ENCODE results near the gene CNTNAP2. TPM values are rescaled to one million over a fixed set of nuclear protein-coding genes. Genes with fewer than 3 reads are reported as not detected.

CNTNAP2 gene
- total and polyA plus RNA-seq, 2 of the 8 experiments (the other 6 are each of a cell fraction or from before 2014, with no cell fraction given), result 27.9 to 71.0 TPM

DNA sequence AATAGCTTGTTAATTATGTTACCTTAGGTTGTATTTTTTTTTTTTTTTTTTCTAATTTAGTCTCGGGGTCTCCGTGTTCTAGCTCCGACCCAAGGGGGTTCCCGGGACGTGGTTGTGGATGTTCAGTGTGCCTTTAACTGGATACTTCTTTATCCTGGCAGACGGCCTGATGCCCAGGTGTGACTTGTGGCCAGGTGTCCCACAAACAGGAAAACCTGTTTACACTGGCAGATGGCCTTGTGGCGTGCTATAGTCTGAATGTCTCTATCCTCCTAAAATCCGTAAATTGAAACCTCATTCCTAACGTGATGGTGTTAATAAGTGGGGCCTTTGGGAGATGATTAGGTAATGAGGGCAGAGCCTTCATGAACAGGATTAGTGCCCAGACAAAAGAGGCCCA, 1927.6 kb downstream of the CNTNAP2 start:
- H2AK5ac ChIP-seq (ENCODE audit: low read depth, low read length), result no peak overlapping the region
- H3K4me2 ChIP-seq (ENCODE audit: insufficient read depth in 1 of 2, low read depth in 2 of 2, low read length in 2 of 2), result no peak overlapping the region
- H2BK15ac ChIP-seq (ENCODE audit: low read length), result no peak overlapping the region
- no peaks in the 10 kb centered on the region for H4K20me1 ChIP-seq (replicated peaks in 1 of 2; ENCODE audit: control insufficient read depth in 1 of 2, insufficient read depth in 2 of 2, low read length in 2 of 2)
- 86% methylated on average over 9 of the region's 9 CpGs; no CpG with 5 or more reads in 1 of the 2 experiments for WGBS, 2 experiments (ENCODE audit: extremely low coverage in 1 of 2, insufficient coverage in 1 of 2, insufficient read length in 1 of 2, insufficient replicate concordance in 2 of 2, low coverage in 1 of 2, low lambda C conversion rate in 2 of 2, missing lambda C conversion rate in 1 of 2)
- no peaks in the 10 kb centered on the region for H3K23me2 ChIP-seq (ENCODE audit: low read depth, low read length)
- no peak overlapping the region for H2BK12ac ChIP-seq (ENCODE audit: low read depth, low read length)
- H3K27me3 ChIP-seq (replicated peaks in 1 of 4; ENCODE audit: control insufficient read depth in 3 of 4, extremely low read depth in 1 of 4, insufficient read depth in 3 of 4, low read length in 3 of 4), result no peaks in the 10 kb centered on the region
- no peak overlapping the region for H3K9ac ChIP-seq (replicated peaks in 1 of 4; ENCODE audit: extremely low read depth in 1 of 4, low read depth in 3 of 4, low read length in 3 of 4)
- no peak for FAIRE-seq
- H3K79me1 ChIP-seq (ENCODE audit: low read depth, low read length), result no peaks in the 10 kb centered on the region
- no peaks in the 10 kb centered on the region for H3K36me3 ChIP-seq (ENCODE audit: control insufficient read depth in 2 of 4, insufficient read depth in 4 of 4, low read length in 3 of 4)
- no peak overlapping the region for H3K18ac ChIP-seq (ENCODE audit: extremely low read depth, low read length)
- H2BK20ac ChIP-seq (ENCODE audit: low read length), result no peak overlapping the region
- no peak overlapping the region for H3K4ac ChIP-seq (replicated peaks; ENCODE audit: insufficient read length, low read depth, low read length)
- H4K8ac ChIP-seq (ENCODE audit: extremely low read depth, insufficient read depth, low read length), result no peak overlapping the region
- H4K91ac ChIP-seq (replicated peaks; ENCODE audit: insufficient read length, low read length), result no peak overlapping the region
- H2AFZ ChIP-seq (ENCODE audit: low read length), result no peak overlapping the region
- no peaks in the 10 kb centered on the region for H3K79me2 ChIP-seq (ENCODE audit: control insufficient read depth in 1 of 2, insufficient read depth in 2 of 2, low read length in 2 of 2)
- H2BK120ac ChIP-seq (replicated peaks; ENCODE audit: low read depth, low read length), result no peak overlapping the region
- H3K23ac ChIP-seq (ENCODE audit: insufficient read length), result no peak overlapping the region
- no peaks in the 10 kb centered on the region for H3K9me3 ChIP-seq (ENCODE audit: insufficient read depth in 2 of 2, low read depth in 1 of 2, low read length in 1 of 2)
- POLR2A ChIA-PET (ENCODE audit: partially characterized antibody), result no interaction called here
- H3K14ac ChIP-seq (ENCODE audit: insufficient read length), result no peak overlapping the region
- no peak overlapping the region for H3K56ac ChIP-seq (replicated peaks; ENCODE audit: insufficient read length, low read depth, low read length)
- H3K4me3 ChIP-seq (ENCODE audit: extremely low read depth in 1 of 4, insufficient read depth in 2 of 4, low read depth in 3 of 4, low read length in 4 of 4), result no peak overlapping the region
- H3K4me1 ChIP-seq (replicated peaks in 1 of 4; ENCODE audit: control insufficient read depth in 3 of 4, insufficient read depth in 4 of 4, low read length in 3 of 4), result no peaks in the 10 kb centered on the region
- H3K27ac ChIP-seq (ENCODE audit: low read depth, low read length), result no peak overlapping the region
- H2BK5ac ChIP-seq (ENCODE audit: low read depth, low read length), result no peak overlapping the region
- CTCF ChIA-PET (ENCODE audit: partially characterized antibody), result interaction anchor here (0.7 to 0.9 kb wide), 2 partner anchors 31 to 99 kb away, joined by 3 to 4 read pairs; no protein-coding TSS in a partner anchor
- DNase-seq (ENCODE audit: low read depth in 1 of 2, low spot score in 2 of 2), result no peak
- H4K5ac ChIP-seq (ENCODE audit: insufficient read length, low read depth, low read length), result no peak overlapping the region
- no peak for TF ChIP-seq ASH2L (IDR thresholded peaks at IDR 0.05; ENCODE audit: low read length)
- no peak for TF ChIP-seq EP300 (IDR thresholded peaks at IDR 0.05; ENCODE audit: borderline replicate concordance in 1 of 2, low read depth in 2 of 2, low read length in 2 of 2)
- TF ChIP-seq RNF2 (IDR thresholded peaks at IDR 0.05; ENCODE audit: borderline replicate concordance, low read depth, low read length, missing control alignments, poor library complexity, severe bottlenecking), result no peak
- no peak for TF ChIP-seq EZH2 (IDR thresholded peaks at IDR 0.05; ENCODE audit: low read depth, low read length, severe bottlenecking)
- TF ChIP-seq, protein P1, sequence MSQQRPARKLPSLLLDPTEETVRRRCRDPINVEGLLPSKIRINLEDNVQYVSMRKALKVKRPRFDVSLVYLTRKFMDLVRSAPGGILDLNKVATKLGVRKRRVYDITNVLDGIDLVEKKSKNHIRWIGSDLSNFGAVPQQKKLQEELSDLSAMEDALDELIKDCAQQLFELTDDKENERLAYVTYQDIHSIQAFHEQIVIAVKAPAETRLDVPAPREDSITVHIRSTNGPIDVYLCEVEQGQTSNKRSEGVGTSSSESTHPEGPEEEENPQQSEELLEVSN (IDR thresholded peaks at IDR 0.05), result no peak
- no peak for TF ChIP-seq RAD21 (IDR thresholded peaks at IDR 0.05 in 1 of 2, conservative IDR thresholded peaks at IDR 0.05 in 1 of 2; ENCODE audit: low read depth in 2 of 2, low read length in 2 of 2)
- TF ChIP-seq SP2 (IDR thresholded peaks at IDR 0.05; ENCODE audit: low read length), result no peak
- no peak for TF ChIP-seq SIRT6 (IDR thresholded peaks at IDR 0.05; ENCODE audit: low read length)
- no peak for TF ChIP-seq CEBPB (IDR thresholded peaks at IDR 0.05; ENCODE audit: low read depth, low read length)
- no peak for TF ChIP-seq CREB1 (IDR thresholded peaks at IDR 0.05)
- TF ChIP-seq CBX8 (IDR thresholded peaks at IDR 0.05; ENCODE audit: borderline replicate concordance, low read depth, low read length), result no peak
- no peak for TF ChIP-seq RXRA (IDR thresholded peaks at IDR 0.05; ENCODE audit: insufficient read depth, low read depth, low read length)
- no peak for TF ChIP-seq TCF12 (IDR thresholded peaks at IDR 0.05; ENCODE audit: low read depth, low read length)
- TF ChIP-seq CHD1 (IDR thresholded peaks at IDR 0.05; ENCODE audit: low read depth, low read length), result no peak
